Measurements from ENCODE around the gene CDK9.

DNA sequence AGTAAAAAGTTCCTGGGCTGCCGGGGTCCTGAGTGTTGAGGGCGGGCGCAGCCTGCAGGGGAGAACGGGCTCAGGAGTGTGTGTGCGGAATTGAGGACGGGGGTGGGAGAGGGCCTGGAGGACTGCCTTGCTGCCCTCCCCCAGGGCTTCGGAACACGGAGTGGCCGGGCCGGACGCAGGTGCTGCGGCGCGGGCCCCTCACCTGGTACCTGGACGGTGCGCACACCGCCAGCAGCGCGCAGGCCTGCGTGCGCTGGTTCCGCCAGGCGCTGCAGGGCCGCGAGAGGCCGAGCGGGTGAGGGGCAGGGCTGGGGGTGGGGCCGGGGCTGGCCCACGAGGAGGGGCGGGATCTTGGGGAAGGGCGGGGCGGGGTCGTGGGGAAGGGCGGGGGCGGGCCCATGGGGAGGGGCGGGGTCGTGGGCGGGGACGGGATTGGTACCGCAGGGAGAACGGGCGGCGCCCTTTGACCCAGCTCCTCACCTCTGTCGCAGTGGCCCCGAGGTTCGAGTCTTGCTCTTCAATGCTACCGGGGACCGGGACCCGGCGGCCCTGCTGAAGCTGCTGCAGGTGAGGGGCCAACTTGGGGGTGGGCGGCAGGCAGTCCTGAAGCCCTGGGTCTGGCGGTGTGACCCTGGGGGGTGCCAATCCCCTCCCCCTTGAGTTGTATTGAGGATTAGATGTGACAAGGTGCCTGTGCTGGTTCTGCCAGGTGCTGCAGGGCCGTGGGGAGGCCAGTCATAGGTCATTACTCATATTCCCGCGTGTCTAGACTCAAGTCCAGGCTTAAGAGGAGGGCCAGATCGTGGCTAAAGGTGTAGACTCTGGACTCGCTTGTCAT is 23.9 kb downstream of the CDK9 start:
- no peak for TF ChIP-seq CTCF (IDR thresholded peaks at IDR 0.05)
- no peak for TF ChIP-seq POLR2A (IDR thresholded peaks at IDR 0.05)
